HG02588 (cell line): ENCODE measurements around the gene BLCAP.
"Not testable (repeated sequence)": the region's sequence is repeated elsewhere in the genome, so short reads cannot be mapped to it uniquely, and the experiment has no call there.

ENCODE experiments used
- ATAC-seq: cut with Tn5 transposase; IDR thresholded peaks from one replicate; pipeline ENCODE4 v1.9.1; 2021; ENCODE audit warnings: mild to moderate bottlenecking, moderate library complexity; ENCODE audit not compliant: unreplicated experiment

BLCAP gene

DNA sequence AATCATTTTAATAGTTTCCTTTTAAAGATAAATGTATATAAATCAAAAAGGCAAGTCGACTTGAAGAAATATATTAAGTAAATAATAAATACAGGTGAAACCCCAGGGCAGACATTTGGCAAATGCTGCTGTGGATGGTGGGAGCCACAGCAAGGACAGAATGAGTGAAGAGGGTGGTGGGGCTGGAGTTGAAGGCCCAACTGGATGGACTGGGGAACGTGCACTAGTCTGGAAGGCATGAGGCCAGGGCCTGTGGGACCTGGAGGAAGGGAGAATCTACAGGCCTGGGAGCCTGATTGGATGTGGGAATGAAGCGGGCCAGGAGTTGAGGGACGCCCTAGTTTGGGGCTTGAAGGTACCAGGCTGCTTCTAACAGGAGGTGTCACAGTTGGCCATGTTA is 30.6 kb upstream of the BLCAP start:
- no peak for ATAC-seq

DNA sequence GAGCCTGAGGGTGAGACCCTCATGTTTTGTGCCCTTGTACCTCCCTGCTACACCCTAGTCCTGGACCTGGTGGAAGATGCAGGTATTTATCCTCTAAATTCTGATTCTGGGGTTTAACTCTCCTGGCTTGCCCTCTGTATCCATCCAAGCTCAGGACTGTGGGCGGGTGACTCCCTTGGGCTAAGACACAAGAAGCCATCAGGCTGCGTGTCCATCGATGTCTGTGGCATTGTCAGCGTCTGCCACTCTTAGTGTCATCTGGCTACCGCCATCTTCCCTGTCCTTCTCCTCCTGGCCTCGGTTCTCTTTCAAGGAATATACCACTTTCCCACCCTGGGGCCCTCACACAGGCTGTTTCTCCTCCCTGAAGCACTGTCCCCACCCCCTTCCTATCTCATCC is 28.9 kb upstream of the BLCAP start:
- ATAC-seq: no peak

DNA sequence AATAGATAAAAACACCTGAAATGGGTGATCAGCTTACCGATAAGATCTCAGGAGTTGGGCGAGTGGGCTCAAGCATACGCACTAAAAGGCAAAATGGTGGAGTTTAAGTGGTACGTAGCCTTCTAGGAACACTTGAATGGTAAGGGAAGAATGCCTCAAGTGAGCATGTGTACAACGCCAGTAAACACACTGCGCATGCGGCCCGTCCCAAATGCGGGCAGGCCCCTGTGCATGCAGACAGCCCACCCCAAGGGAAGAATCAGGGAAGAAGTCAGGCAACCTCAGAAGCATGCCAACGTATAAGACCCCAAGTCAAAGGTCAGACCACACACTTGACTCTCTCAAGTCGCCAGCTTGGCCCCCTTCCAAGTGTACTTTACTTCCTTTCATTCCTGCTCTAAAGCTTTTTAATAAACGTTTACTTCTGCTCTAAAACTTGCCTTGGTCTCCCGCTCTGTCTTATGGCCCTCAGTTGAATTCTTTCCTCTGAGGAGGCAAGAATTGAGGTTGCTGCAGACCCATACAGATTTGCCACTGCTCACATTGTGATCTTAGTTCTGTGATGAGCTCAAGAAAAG is 27.1 kb upstream of the BLCAP start:
- ATAC-seq: not testable (repeated sequence)

DNA sequence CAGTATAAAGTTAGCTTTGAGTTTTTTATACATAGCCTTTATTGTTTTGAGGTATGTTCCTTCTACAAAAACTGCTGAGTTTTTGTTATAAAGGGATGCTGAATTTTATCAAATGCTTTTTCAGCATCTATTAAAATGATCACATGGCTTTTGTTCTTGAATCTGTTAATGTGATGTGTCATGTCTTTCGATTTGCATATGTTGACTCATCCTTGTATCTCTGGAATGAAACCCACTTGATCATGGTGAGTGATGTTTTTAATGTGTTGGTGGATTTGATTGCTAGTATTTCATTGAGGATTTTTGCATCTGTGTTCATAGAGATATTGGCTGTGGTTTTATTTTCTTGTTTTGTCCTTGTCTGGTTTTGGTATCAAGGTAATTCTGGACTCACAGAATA is 24.7 kb upstream of the BLCAP start:
- ATAC-seq: no peak

DNA sequence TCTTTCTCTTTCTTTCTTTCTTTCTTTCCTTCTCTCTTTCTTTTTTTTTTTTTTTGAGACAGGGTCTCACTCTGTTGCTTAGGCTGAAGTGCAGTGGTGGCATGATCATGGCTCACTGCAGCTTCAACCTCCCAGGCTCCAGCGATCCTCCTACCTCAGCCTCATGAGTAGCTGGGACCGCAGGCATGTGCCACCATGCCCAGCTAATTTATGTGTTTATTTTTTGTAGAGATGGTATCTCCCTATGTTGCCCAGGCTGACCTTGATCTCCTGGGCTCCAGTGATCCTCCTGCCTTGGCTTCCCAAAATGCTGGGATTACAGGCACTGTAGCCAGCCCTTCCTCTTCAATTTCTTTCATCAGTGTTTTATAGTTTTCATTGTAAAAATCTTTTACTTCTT is 24.0 kb upstream of the BLCAP start:
- not testable (repeated sequence) for ATAC-seq

DNA sequence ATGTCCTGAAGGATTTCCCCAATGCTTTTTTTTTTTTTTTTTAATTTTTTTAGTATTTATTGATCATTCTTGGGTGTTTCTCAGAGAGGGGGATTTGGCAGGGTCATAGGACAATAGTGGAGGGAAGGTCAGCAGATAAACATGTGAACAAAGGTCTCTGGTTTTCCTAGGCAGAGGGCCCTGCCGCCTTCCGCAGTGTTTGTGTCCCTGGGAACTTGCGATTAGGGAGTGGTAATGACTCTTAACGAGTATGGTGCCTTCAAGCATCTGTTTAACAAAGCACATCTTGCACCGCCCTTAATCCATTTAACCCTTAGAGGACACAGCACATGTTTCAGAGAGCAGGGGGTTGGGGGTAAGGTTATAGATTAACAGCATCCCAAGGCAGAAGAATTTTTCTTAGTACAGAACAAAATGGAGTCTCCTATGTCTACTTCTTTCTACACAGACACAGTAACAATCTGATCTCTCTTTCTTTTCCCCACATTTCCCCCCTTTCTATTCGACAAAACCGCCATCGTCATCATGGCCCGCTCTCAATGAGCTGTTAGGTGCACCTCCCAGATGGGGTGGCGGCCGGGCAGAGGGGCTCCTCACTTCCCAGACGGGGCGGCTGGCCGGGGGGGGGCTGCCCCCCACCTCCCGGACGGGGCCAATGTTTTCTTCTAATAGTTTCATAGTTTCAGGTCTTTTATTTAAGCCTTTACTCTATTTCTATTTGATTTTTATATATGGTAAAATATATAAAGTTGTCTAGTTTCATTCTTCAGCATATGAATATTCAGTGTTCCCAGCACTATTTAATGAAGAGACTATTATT is 22.6 kb upstream of the BLCAP start:
- ATAC-seq: not testable (repeated sequence)

DNA sequence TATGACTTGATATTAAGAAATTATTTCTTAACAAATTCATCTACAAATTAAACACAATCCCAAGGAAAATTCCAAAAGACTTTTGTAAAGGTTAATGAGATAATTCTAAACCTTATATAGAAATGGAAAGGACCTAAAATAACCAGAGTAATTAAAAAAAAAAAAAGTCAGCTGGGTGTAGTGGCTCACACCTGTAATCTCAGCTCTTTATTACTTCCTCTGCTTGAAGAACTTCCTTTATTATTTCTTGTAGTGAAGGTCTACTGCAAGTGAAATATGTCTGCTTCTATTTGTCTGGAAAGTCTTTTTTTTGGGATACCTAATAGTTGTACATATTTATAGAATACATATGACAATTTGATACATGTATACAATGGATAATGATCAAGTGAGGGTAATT is 20.2 kb upstream of the BLCAP start:
- ATAC-seq: no peak

DNA sequence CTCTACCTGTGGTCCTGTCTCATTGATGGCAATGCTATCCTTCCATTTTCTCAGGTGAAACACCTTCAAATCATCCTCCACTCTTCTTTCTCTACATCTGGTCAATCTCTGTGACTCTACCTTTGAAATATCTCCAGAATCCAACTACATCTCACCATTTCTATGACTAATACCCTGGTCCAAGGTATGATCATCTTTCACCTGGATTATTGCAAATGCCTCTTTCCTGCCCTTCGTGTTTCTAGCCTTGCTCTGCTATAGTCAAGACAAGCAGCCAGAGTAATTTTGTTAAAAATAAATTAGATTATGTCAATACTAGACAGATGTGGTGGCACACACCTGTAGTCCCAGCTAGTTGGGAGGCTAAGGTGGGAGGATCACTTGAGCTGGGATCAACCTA is 17.8 kb upstream of the BLCAP start:
- no peak for ATAC-seq

DNA sequence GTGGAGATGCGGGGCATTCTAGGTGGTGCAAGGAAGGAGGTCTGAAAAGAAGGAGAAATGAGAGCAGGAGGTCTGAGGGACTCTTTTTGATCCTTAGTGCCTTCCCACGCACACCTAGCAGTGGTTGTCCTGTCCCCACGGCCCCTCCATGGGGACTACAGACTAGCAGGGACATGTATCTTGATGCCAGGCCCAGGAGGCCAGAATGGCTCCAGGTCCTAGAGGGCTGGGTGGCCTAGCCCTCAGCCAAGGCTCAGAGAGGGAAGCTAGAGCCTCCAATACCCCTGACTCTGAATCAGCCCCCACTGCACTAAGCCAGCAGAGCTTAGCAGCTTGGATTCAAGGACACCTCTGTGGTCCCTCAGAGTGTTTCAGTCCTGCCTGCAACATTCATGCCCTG is 16.7 kb upstream of the BLCAP start:
- no peak for ATAC-seq

DNA sequence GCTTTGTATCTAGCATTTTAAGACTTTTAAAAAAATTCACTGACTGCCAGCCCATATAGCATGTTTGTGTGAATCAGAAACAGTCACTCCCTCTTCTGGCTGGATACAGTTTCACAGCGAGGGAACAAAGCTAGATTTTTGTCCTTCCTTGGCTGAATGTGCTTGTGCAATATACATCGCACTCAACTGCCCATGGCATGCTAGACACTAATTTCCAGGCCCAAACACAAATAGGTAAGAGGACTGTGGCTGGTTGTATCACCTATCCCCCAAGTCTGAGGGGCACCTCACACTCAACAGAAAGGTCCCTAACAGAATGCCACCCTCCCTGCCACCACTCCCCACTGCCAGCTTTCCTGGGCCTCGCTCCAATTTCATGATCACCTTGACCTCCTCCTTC is 16.2 kb upstream of the BLCAP start:
- ATAC-seq: no peak

DNA sequence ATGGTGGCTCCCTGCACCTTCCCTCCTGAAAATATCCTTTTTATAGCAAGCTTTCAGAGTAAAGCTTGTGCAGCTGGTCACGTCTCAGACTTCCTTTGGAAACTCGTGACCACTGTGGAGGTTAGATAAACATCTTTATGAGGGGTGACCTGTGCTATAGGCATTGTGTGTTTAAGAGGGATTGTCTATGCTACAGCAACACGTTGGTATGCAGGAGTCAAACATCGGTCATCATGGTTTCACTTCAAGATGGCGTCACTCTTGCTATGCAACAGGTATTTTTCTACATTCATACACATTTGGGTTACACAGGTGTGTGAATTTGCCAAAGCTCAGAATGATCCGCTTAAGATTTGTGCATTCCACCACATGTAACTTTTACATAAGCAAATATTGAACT is 14.6 kb upstream of the BLCAP start:
- no peak for ATAC-seq

DNA sequence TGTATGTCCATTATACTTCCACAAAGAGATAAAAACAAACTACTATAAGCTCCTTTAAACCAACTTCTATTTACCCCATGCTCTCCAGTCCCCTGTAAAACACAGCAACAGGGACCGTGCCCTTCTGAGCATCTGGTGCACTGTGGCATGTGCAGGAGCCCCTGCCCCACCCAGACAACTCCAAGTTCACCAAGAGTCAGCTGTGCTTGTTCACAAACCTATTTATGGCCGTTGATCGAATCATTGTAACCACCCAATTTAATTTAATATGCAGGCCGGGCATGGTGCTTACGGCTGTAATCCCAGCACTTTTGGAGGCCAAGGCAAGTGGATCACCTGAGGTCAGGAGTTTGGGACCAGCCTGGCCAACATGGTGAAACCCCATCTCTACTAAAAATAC is 13.7 kb upstream of the BLCAP start:
- no peak for ATAC-seq

DNA sequence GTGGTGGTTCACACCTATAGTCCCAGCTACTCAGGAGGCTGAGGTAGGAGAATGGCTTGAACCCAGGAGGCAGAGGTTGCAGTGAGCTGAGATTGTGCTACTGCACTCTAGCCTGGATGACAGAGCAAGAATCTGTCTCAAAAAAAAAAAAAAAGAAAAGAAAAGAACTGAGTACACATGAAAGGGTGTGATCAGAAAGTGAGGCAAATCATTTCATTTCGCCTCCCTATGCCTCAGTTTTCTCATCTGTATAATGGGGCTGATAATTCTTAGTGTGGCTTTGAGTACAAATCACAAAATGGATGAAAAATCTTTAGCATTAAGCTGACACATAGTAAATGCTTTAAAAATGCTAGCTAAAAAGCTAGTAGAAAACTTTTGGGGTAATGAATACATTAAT is 13.2 kb upstream of the BLCAP start:
- ATAC-seq: not testable (repeated sequence)

DNA sequence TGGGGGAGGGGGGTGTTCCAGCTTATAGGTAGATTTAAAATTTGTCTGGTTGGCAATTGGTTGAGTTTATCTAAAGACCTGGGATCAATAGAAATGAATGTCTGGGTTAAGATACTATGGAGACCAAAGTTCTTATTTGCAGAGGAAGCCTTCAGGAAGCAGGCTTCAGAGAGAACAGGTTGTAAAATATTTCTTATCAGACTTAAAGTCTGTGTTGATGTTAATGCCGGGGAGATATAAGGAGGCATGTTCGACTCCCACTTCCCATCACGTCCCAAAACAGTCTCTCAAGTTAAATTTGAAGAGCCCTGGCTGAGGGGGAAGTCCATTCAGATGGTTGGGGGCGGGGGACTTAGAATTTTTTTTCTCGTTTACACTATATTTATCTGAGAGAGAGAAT is 12.3 kb upstream of the BLCAP start:
- no peak for ATAC-seq

DNA sequence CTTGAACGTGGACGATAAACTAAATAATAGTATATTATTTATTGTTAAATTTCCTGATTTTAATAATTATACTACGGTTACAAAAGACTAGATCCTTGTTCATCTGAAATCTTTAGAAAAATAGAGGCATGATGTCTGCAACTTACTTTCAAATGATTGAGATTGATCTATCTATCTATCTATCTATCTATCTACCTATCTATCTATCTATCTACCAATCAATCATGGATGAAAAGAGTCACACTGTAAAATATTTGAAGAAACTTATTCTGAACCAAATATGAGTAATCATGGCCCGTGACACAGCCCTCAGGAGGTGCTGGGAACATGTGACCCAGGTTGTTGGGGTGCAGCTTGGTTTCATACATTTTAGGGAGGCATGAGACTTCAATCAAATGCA is 11.7 kb upstream of the BLCAP start:
- ATAC-seq: no peak

DNA sequence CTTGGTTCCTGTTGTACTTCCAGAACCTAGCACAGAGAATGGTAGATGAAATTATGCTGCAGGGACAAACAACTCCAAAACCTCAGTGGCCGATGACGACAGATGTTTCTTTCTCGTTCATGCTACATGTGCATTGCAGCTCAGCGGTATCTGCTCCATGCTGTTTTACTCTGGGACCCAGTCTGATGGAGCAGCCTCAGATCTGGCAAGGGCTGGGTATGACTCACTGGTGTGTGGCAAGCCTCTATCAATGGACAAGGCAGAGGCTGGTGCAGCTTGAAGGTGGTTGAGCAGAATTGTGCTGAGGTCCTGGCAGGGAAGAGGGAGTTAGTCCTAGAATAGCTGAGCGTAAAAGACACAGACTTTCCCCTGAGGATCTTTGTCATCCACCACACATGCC is 10.3 kb upstream of the BLCAP start:
- ATAC-seq: no peak

DNA sequence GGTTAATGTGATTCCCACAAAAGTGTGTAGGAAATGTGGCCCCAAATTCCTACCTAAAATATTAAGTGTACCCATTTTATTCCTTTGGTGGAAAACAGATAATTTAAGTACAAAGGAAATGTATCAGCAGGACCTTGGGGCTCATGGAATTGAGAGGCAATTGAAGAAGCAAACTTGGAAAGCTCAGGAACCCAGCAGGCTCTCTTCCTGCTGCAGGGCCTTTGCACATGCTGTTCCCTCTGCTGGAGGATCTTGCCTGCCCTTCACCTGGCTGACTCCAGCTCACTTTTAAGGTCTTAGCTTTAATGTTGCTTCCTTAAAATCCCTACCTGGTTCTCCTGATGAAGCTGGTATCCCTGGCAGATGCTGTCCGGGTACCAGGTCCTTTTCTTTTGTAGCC is 9.8 kb upstream of the BLCAP start:
- ATAC-seq: no peak

DNA sequence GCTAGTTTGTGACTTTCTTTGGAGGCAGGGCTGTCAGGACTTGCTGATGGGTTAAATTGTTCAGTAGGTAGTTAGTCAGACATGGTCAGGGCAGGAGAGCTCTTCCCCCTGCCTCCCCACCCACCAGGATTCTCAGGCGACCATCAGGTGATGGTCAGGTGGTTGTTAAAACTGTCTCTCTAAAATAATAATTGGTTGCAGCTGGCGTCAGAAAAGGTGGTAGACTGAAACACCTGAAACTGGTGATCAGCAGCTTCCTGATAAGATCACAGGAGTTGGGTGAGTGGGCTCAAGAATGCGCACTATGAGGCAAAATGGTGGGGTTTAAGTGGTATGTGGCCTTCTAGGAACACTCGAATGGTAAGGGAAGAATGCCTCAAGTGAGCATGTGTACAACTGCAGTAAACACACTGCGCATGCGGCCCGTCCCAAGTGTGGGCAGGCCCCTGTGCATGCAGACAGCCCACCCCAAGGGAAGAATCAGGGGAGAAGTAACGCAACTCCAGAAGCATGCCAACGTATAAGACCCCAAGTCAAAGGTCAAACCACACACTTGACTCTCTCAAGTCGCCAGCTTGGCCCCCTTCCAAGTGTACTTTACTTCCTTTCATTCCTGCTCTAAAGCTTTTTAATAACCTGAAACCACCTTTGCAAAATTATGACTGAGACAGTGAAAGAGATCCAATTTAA is 7.9 kb upstream of the BLCAP start:
- ATAC-seq: no peak

DNA sequence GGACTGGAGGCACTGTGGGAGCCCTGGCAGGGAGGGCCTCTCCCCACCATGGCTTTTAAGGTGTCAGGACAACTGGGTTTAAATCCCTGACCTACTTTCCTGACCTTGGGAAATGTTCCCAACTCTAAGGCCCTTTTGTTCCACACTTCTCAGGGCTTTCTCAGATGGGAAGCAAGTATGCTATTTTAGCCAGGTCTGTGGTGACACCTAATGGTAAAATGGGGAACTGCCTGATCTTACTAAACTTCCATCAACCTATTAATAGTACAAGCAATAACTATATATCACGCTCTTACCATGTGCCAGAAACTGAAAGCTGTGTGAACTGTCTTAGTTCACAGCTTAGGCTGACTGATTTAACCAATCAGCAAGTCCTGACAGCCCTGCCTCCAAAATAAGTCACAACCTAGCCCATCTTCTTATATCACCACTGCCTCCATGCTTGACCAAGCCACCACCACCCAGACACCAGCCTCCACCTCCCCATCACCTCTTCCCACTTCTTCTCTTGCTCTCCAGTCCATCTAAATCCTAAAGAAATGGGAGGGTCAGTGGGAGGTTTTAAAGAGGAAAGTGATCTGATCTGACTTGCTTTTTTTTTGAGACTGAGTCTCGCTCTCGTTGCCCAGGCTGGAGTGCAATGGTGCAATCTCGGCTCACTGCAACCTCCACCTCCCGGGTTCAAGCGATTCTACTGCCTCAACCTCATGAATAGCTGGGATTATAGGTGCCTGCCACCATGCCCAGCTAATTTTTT is 6.9 kb upstream of the BLCAP start:
- ATAC-seq: peak; percentile 51

DNA sequence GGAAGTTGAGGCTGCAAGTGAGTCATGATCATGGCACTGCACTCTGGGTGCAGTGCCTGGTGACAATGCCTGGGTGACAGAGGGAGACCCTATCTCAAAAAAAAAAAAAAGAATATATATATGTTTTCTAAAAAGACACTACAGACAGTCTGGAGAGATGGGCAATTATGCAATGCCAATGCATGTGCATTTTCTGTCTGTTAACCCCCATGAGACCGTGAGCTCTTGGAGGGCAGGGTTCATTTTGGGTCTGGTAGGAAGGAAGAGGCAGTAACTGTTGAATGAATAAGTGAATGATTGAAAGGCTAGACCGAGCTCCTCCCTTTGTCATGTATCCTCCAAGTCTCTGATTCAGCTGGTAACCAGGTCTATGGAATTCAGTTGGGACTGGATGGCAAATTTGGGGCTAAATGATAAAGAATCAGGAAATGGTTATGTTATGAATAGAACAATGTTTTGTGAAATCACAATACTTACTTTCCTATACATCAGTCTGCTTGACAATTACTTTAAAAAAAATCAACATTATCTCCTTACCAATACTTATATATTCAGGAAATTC is 5.6 kb upstream of the BLCAP start:
- no peak for ATAC-seq

DNA sequence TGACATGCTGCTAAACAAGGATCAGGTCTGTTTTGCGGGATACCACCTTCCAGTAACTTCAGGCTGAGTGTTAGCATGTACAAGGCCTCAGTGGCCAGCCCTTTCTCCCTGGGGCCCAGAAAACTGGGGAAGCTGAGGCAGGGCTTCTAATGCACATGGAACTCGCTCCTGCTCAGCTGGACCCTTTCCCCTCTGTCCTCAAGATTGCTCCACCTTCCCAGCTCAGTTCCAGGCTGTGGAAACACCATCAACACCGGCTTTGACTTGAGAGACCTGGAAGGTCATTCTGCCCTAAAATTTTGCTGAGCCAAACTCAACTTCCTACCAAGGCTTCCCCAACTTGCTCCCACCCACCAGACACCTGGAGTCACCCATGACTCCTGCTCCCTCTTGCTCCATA is 4.2 kb upstream of the BLCAP start:
- ATAC-seq: no peak
